WTC11 (cell line): ENCODE measurements around the gene UBALD1. TPM values are rescaled to one million over a fixed set of nuclear protein-coding genes. Genes with fewer than 3 reads are reported as not detected.

Experiments
- ATAC-seq: fragments of 200-7000 bp; cut with Tn5 transposase; 2 replicates; pipeline ENCODE4 v1.10.0; 2021; ENCODE audit warnings: mild to moderate bottlenecking, moderate library complexity
- CTCF ChIA-PET: fragments of 300-600 bp; sonication (Branson Sonifier 250); formaldehyde crosslinking; loops from one replicate; lab custom pipeline; 2021; ENCODE audit warnings: antibody characterized with exemption; lab: Charles Lee
- POLR2A ChIA-PET: fragments of 350-600 bp; sonication (Branson Sonifier 250); formaldehyde crosslinking; loops from one replicate; lab custom pipeline; 2021; ENCODE audit warnings: antibody characterized with exemption; lab: Charles Lee
- DNase-seq: peaks from one replicate; pipeline ENCODE4 v3.0.0; 2021; ENCODE audit warnings: low spot score
- H3K27ac Mint-ChIP-seq: 2 replicates; pipeline ENCODE4 v1.8.0; 2021; ENCODE audit warnings: mixed read lengths
- H3K27me3 Mint-ChIP-seq: 2 replicates; pipeline ENCODE4 v1.8.0; 2021; ENCODE audit warnings: low read depth, mild to moderate bottlenecking, moderate library complexity, mixed read lengths
- H3K36me3 Mint-ChIP-seq: 2 replicates; pipeline ENCODE4 v1.8.0; 2021; ENCODE audit warnings: mixed read lengths
- H3K4me1 Mint-ChIP-seq: 2 replicates; pipeline ENCODE4 v1.8.0; 2022; ENCODE audit warnings: mixed read lengths
- H3K4me3 Mint-ChIP-seq: 2 replicates; pipeline ENCODE4 v1.8.0; 2021; ENCODE audit warnings: mild to moderate bottlenecking, moderate library complexity, mixed read lengths
- H3K9me3 Mint-ChIP-seq: 2 replicates; pipeline ENCODE4 v1.8.0; 2021; ENCODE audit warnings: mixed read lengths
- ATF6 ChIP-seq: sonication (generic); formaldehyde crosslinking; IDR thresholded peaks from 2 replicates; pipeline ENCODE4 v1.8.1; 2023; ENCODE audit warnings: mild to moderate bottlenecking, missing genetic modification reagents
- CREB1 ChIP-seq: sonication (generic); formaldehyde crosslinking; IDR thresholded peaks from 2 replicates; pipeline ENCODE4 v1.8.0; 2023; ENCODE audit warnings: mild to moderate bottlenecking, missing genetic modification reagents
- E2F4 ChIP-seq: sonication (generic); formaldehyde crosslinking; IDR thresholded peaks from 2 replicates; pipeline ENCODE4 v1.8.1; 2022; ENCODE audit warnings: low read depth, mild to moderate bottlenecking, moderate library complexity, missing genetic modification reagents, borderline replicate concordance
- E2F5 ChIP-seq: sonication (generic); formaldehyde crosslinking; IDR thresholded peaks from 2 replicates; pipeline ENCODE4 v1.8.1; 2022; ENCODE audit warnings: mild to moderate bottlenecking, moderate library complexity, missing genetic modification reagents
- FOXJ3 ChIP-seq: sonication (generic); formaldehyde crosslinking; IDR thresholded peaks from 2 replicates; pipeline ENCODE4 v1.9.0; 2021; ENCODE audit warnings: missing genetic modification reagents, mild to moderate bottlenecking, borderline replicate concordance
- FOXP4 ChIP-seq: sonication (generic); formaldehyde crosslinking; IDR thresholded peaks from 2 replicates; pipeline ENCODE4 v1.8.0; 2022; ENCODE audit warnings: mild to moderate bottlenecking, missing genetic modification reagents
- GABPB1 ChIP-seq: sonication (generic); formaldehyde crosslinking; IDR thresholded peaks from 2 replicates; pipeline ENCODE4 v1.8.1; 2023; ENCODE audit warnings: mild to moderate bottlenecking, missing genetic modification reagents
- HMGA2 ChIP-seq: fragments of 250-450 bp; sonication (Bioruptor Pico); IDR thresholded peaks from 2 replicates; pipeline ENCODE4 v1.4.0; 2021; ENCODE audit warnings: mild to moderate bottlenecking, moderate library complexity
- IRF1 ChIP-seq: sonication (generic); formaldehyde crosslinking; IDR thresholded peaks from 2 replicates; pipeline ENCODE4 v1.8.0; 2023; ENCODE audit warnings: missing genetic modification reagents
- MLX ChIP-seq: sonication (generic); formaldehyde crosslinking; IDR thresholded peaks from 2 replicates; pipeline ENCODE4 v1.8.1; 2023; ENCODE audit warnings: mild to moderate bottlenecking, missing genetic modification reagents, moderate library complexity
- NR3C1 ChIP-seq: sonication (generic); formaldehyde crosslinking; conservative IDR thresholded peaks from 2 replicates; pipeline ENCODE4 v1.8.1; 2023; ENCODE audit warnings: low read depth, mild to moderate bottlenecking, missing genetic modification reagents
- SOX15 ChIP-seq: fragments of 250-450 bp; sonication (Bioruptor Pico); IDR thresholded peaks from 2 replicates; pipeline ENCODE4 v1.9.0; 2021; ENCODE audit warnings: mild to moderate bottlenecking
- TEAD1 ChIP-seq: sonication (generic); formaldehyde crosslinking; IDR thresholded peaks from 2 replicates; pipeline ENCODE4 v1.8.0; 2022; ENCODE audit warnings: mild to moderate bottlenecking, missing genetic modification reagents
- TP53 ChIP-seq: sonication (generic); formaldehyde crosslinking; IDR thresholded peaks from 2 replicates; pipeline ENCODE4 v1.8.1; 2023; ENCODE audit warnings: mild to moderate bottlenecking, missing genetic modification reagents
- ZBTB43 ChIP-seq: sonication (generic); formaldehyde crosslinking; IDR thresholded peaks from 2 replicates; pipeline ENCODE4 v1.8.1; 2023; ENCODE audit warnings: mild to moderate bottlenecking, missing genetic modification reagents
- ZNF263 ChIP-seq: sonication (generic); formaldehyde crosslinking; IDR thresholded peaks from 2 replicates; pipeline ENCODE4 v1.8.1; 2022; ENCODE audit warnings: low read depth, mild to moderate bottlenecking, moderate library complexity, missing genetic modification reagents
- ZNF425 ChIP-seq: fragments of 250-450 bp; sonication (Bioruptor Pico); conservative IDR thresholded peaks from 2 replicates; pipeline ENCODE4 v1.9.0; 2021; ENCODE audit warnings: mild to moderate bottlenecking
- total RNA-seq: library from RNA; stranded (reverse); gene quantifications from 3 replicates; pipeline ENCODE4 v1.2.3, GENCODE V29; 2021

UBALD1 gene
- total RNA-seq, 1 experiment from 2014 or later: 56.8 TPM

- Mint-ChIP-seq H3K4me3 (peak overlapping the region; percentile 97), H3K36me3 (peaks cover 21% of the 10 kb centered on the region), H3K9me3 (0 out of 2 replicates have a peak, but pooled peaks cover 6% of the 10 kb centered on the region), H3K27ac (peak overlapping the region; percentile 21), H3K4me1 (peaks cover 17% of the 10 kb centered on the region), H3K27me3 (no peaks in the 10 kb centered on the region)
- POLR2A ChIA-PET: interaction anchor here (0.6 to 2.6 kb wide), 2 partner anchors 10 to 1721 kb away, joined by 3 to 13 read pairs; no protein-coding TSS in a partner anchor
- DNase-seq (no peak), ATAC-seq (no peak)
- TF ChIP-seq SOX15: no peak
- CTCF ChIA-PET: interaction anchor here (1.4 to 3.9 kb wide), 5 partner anchors 12 to 108 kb away, joined by 5 to 46 read pairs (median 7); partner anchors contain the start of gene UBALD1
Observed at GRCh38 chr16:4626396-4626795, 11.7 kb upstream of the UBALD1 start.

GRCh38 chr16:4625560-4626159 lies 11.0 kb upstream of the UBALD1 start:
- ChIA-PET POLR2A (interaction anchor here (0.6 to 2.6 kb wide), 4 partner anchors 8 to 408 kb away, joined by 3 to 14 read pairs (median 8); partner anchors contain the start of gene NAGPA), CTCF (interaction anchor here (1.4 to 3.9 kb wide), 6 partner anchors 11 to 119 kb away, joined by 5 to 46 read pairs (median 12); partner anchors contain the start of gene UBALD1)
- Mint-ChIP-seq H3K27me3 (no peaks in the 10 kb centered on the region), H3K27ac (peak overlapping the region; percentile 97), H3K4me1 (peaks cover 17% of the 10 kb centered on the region), H3K9me3 (0 out of 2 replicates have a peak, but pooled peaks cover 6% of the 10 kb centered on the region), H3K4me3 (peak overlapping the region; percentile 97), H3K36me3 (peaks cover 16% of the 10 kb centered on the region)
- ATAC-seq (no peak), DNase-seq (no peak)
- no peak for TF ChIP-seq FOXP4 (CRISPR knock-in tag)
- TF ChIP-seq IRF1 (CRISPR knock-in tag): no peak
- TF ChIP-seq MLX (CRISPR knock-in tag): no peak
- no peak for TF ChIP-seq NR3C1
- no peak for TF ChIP-seq FOXJ3
- no peak for TF ChIP-seq TEAD1
- TF ChIP-seq ZNF263 (CRISPR knock-in tag): no peak
- no peak for TF ChIP-seq ZBTB43 (CRISPR knock-in tag)
- TF ChIP-seq ZNF425: no peak
- peak; percentile 12; the same call in 1 of the 2 replicates for TF ChIP-seq HMGA2 (CRISPR knock-in tag)
- TF ChIP-seq E2F4 (CRISPR knock-in tag): no peak
- TF ChIP-seq GABPB1 (CRISPR knock-in tag): 0 out of 2 replicates have a peak, but pooled peaks have one; percentile 27
- TF ChIP-seq ATF6 (CRISPR knock-in tag): no peak
- TF ChIP-seq TP53: no peak
- TF ChIP-seq E2F5 (CRISPR knock-in tag): no peak
- TF ChIP-seq CREB1 (CRISPR knock-in tag): no peak
